SU-DHL-6 (cell line): ENCODE measurements around the gene PVR.
"Not testable (repeated sequence)": the region's sequence is repeated elsewhere in the genome, so short reads cannot be mapped to it uniquely, and the experiment has no call there.

ENCODE experiments used
- H2AFZ ChIP-seq: fragments of 200-600 bp; sonication (generic); 2 replicates; pipeline ENCODE4 v1.6.1; 2014; ENCODE audit warnings: low read depth, mild to moderate bottlenecking, moderate library complexity, mixed read lengths, antibody characterized with exemption, low read length; ENCODE audit not compliant: severe bottlenecking
- H3F3A ChIP-seq: fragments of 200-600 bp; shearing (Covaris generic); 2 replicates; pipeline ENCODE4 v1.6.0; 2016; ENCODE audit warnings: antibody characterized with exemption, mild to moderate bottlenecking; ENCODE audit not compliant: insufficient read depth
- H3K27ac ChIP-seq: fragments of 200-600 bp; sonication (generic); 2 replicates; pipeline ENCODE4 v1.5.1; 2016; ENCODE audit warnings: low read depth, mild to moderate bottlenecking, low read length, moderate library complexity, mixed read lengths
- H3K27me3 ChIP-seq: fragments of 200-600 bp; sonication (generic), shearing (Covaris generic); 2 replicates; pipeline ENCODE4 v1.6.0; 2014; ENCODE audit warnings: mild to moderate bottlenecking, low read length
- H3K36me3 ChIP-seq: fragments of 200-600 bp; sonication (generic); 2 replicates; pipeline ENCODE4 v1.6.1; 2014; ENCODE audit warnings: mild to moderate bottlenecking, low read length, mixed read lengths
- H3K4me2 ChIP-seq: fragments of 300-600, 200-600 bp; shearing (Covaris generic), sonication (generic); 2 replicates; pipeline ENCODE4 v1.6.0; 2014; ENCODE audit warnings: low read length, low read depth, mild to moderate bottlenecking; ENCODE audit not compliant: poor library complexity, severe bottlenecking
- H3K4me3 ChIP-seq: fragments of 200-600 bp; sonication (generic); 2 replicates; pipeline ENCODE4 v1.5.1; 2014; ENCODE audit warnings: antibody characterized with exemption, low read length, mild to moderate bottlenecking, mixed read lengths; ENCODE audit not compliant: insufficient read depth, poor library complexity, severe bottlenecking
- H3K79me2 ChIP-seq: fragments of 200-600 bp; sonication (generic); 2 replicates; pipeline ENCODE4 v1.6.1; 2014; ENCODE audit warnings: mild to moderate bottlenecking, low read length, moderate library complexity; ENCODE audit not compliant: insufficient read depth
- H3K9ac ChIP-seq: fragments of 200-600 bp; sonication (generic); 2 replicates; pipeline ENCODE4 v1.7.0; 2014; ENCODE audit warnings: mild to moderate bottlenecking, low read length
- H3K9me2 ChIP-seq: fragments of 200-600 bp; sonication (generic); replicated peaks from 2 replicates; pipeline ENCODE4 v1.6.1; 2014; ENCODE audit warnings: low read length; ENCODE audit not compliant: insufficient read depth
- H3K9me3 ChIP-seq: fragments of 200-600 bp; sonication (generic); 2 replicates; pipeline ENCODE4 v1.6.1; 2014; ENCODE audit warnings: low read length, mixed read lengths; ENCODE audit not compliant: insufficient read depth
- H4K20me1 ChIP-seq: fragments of 200-600 bp; sonication (generic); 2 replicates; pipeline ENCODE4 v1.6.1; 2014; ENCODE audit warnings: low read depth, mild to moderate bottlenecking, antibody characterized with exemption, low read length, moderate library complexity, mixed read lengths
- CTCF ChIP-seq: fragments of 200-600 bp; sonication (generic); IDR thresholded peaks from one replicate; pipeline ENCODE4 v1.5.1; 2017; ENCODE audit warnings: antibody characterized with exemption, mild to moderate bottlenecking, low read length, moderate library complexity; ENCODE audit not compliant: insufficient read depth, poor library complexity, severe bottlenecking
- EZH2phosphoT487 ChIP-seq: fragments of 200-600 bp; sonication (generic), shearing (Covaris generic); conservative IDR thresholded peaks from 2 replicates; pipeline ENCODE4 v1.6.1; 2018; ENCODE audit warnings: mild to moderate bottlenecking, antibody characterized with exemption, low read length, moderate library complexity, mixed read lengths

The PVR gene

GRCh38 chr19:44708940-44709339 lies 65.2 kb downstream of the PVR start:
- Histone ChIP-seq H3K79me2 (no peaks in the 10 kb centered on the region), H3K36me3 (no peaks in the 10 kb centered on the region), H3K9me3 (no peaks in the 10 kb centered on the region), H3F3A (no peaks in the 10 kb centered on the region), H3K9me2 (no peaks in the 10 kb centered on the region), H4K20me1 (no peaks in the 10 kb centered on the region), H3K27ac (no peak overlapping the region), H3K9ac (no peak overlapping the region), H3K4me3 (no peak overlapping the region), H2AFZ (no peak overlapping the region), H3K4me2 (no peak overlapping the region), H3K27me3 (no peaks in the 10 kb centered on the region)
- TF ChIP-seq EZH2phosphoT487 (no peak), CTCF (no peak)

- not testable (repeated sequence) for H3F3A ChIP-seq, H3K9ac ChIP-seq, H4K20me1 ChIP-seq, H2AFZ ChIP-seq, H3K27ac ChIP-seq, H3K9me2 ChIP-seq, H3K4me3 ChIP-seq, H3K27me3 ChIP-seq, H3K4me2 ChIP-seq, H3K9me3 ChIP-seq, H3K36me3 ChIP-seq, H3K79me2 ChIP-seq
Measured at GRCh38 chr19:44709434-44710266, 65.9 kb downstream of the PVR start.

GRCh38 chr19:44710483-44710882 lies 66.8 kb downstream of the PVR start:
- H3F3A ChIP-seq, result no peaks in the 10 kb centered on the region
- H3K79me2 ChIP-seq, result no peaks in the 10 kb centered on the region
- H3K27me3 ChIP-seq, result no peaks in the 10 kb centered on the region
- no peak overlapping the region for H3K27ac ChIP-seq
- H3K36me3 ChIP-seq, result no peaks in the 10 kb centered on the region
- TF ChIP-seq CTCF, result no peak
- no peak for TF ChIP-seq EZH2phosphoT487
- no peak overlapping the region for H3K4me3 ChIP-seq
- H2AFZ ChIP-seq, result no peak overlapping the region
- no peak overlapping the region for H3K4me2 ChIP-seq
- no peaks in the 10 kb centered on the region for H3K9me2 ChIP-seq
- no peaks in the 10 kb centered on the region for H4K20me1 ChIP-seq
- no peak overlapping the region for H3K9ac ChIP-seq
- H3K9me3 ChIP-seq, result peaks cover 7% of the 10 kb centered on the region; the same call in 1 of the 2 replicates

- no peak overlapping the region for H3K9ac ChIP-seq
- no peaks in the 10 kb centered on the region for H3F3A ChIP-seq
- H3K9me2 ChIP-seq, result no peaks in the 10 kb centered on the region
- no peak overlapping the region for H3K4me2 ChIP-seq
- no peak overlapping the region for H2AFZ ChIP-seq
- no peak overlapping the region for H3K4me3 ChIP-seq
- no peaks in the 10 kb centered on the region for H4K20me1 ChIP-seq
- no peaks in the 10 kb centered on the region for H3K79me2 ChIP-seq
- H3K27ac ChIP-seq, result no peak overlapping the region
- H3K36me3 ChIP-seq, result no peaks in the 10 kb centered on the region
- peaks cover 7% of the 10 kb centered on the region; the same call in 1 of the 2 replicates for H3K9me3 ChIP-seq
- no peaks in the 10 kb centered on the region for H3K27me3 ChIP-seq
- TF ChIP-seq EZH2phosphoT487 (no peak), CTCF (no peak)
Measured at GRCh38 chr19:44712864-44713515, 69.3 kb downstream of the PVR start.
